Central memory CD4-positive, alpha-beta T cell (primary cell): Measurements from ENCODE around the gene ANKS4B.

Experiments
- DNase-seq: peaks from one replicate; pipeline ENCODE4 v3.0.0; 2022

ANKS4B gene

DNA sequence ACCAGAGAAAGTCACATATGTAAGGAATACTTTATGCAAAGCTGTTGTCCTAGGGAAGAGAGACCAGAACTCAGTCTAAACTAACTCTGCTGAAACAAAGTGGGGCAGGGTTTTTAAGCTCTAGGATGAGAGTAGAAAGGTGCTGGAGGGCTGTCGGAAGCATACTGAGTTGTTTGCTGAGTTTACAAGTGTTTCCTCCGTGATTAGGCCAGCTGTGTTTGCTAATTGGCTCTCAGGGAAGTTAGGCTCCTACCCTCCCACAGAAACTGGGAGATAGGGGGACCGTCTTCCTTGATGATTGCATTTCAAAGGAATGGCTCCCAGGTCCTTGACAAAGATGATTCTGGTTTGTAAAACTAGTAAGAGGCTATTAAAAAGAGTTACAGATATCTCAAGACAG, 69.0 kb downstream of the ANKS4B start:
- no peak for DNase-seq

DNA sequence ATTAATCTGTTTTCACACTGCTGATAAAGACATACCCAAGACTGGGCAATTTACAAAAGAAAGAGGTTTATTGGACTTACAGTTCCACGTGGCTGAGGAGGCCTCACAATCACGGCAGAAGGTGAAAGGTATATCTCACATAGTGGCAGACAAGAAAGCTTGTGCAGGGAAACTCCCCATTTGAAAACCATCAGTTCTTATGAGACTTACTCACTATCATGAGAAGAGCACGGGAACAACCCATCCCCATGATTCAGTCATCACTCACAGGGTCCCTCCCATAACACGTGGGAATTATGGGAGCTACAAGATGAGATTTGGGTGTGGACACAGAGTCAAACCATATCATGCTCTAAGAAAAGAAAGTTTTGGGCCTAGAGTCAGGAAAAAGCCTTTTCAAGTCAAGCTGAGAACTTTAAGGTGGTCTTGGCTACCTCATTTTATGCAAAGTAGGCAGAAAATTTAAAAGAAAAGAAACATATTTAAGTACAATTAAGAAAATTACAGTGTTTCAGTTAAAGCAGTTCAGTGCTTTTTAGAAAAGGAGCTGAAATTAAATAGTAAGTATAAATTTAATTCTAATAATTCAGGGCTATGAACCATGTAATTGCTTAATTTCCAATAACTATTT, 69.5 kb downstream of the ANKS4B start:
- no peak for DNase-seq
